Activated gamma-delta T cell treated with Interleukin-2 at 50 U/mL for 16 hours (primary cell): Measurements from ENCODE around the gene MXD1.

Experiments
- DNase-seq: peaks from one replicate; pipeline ENCODE4 v3.0.0-alpha.2; 2020

The MXD1 gene

DNA sequence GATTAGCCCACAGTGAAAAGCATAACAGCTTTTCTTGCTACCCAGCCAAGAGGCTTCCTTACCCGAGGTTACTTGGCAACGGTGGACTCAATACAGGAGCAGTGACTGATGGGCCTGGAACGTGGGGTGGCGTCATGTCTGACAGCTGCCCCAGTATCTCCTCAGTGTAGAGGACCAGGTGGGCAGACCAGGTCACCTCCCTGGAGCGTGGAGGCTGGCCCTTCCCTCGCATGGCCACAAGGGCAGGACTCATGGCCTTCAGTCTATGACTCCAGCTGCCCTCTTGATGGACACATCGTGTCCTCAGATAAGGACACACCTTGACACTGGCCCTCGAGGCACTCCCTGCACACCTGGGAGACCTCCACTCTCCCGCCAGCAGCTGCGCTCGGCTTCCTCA is 40.1 kb downstream of the MXD1 start:
- no peak for DNase-seq

- DNase-seq: no peak
Observed at GRCh38 chr2:69956475-69956979, 41.6 kb downstream of the MXD1 start.

DNA sequence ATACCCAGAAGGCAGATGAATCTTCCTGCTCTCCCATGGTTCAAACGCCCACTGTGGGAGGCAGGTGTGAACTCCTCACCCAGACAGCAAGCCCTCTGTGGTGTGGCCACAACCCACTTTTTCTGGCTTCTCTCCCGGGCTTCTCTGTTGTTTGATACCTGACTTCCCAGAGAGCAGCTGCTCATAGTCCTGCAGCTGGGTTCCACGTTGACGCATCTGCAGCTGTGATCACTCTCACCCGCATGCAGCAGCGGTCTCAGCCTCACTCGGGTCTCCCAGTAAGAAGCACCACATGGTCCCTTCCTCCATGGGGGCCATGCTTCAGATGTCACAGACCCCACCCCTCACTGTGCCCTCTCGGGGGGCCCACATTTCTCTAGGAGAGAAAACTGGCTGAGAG is 43.1 kb downstream of the MXD1 start:
- DNase-seq: no peak

GRCh38 chr2:69958480-69958879 is 43.6 kb downstream of the MXD1 start:
- DNase-seq: no peak

DNA sequence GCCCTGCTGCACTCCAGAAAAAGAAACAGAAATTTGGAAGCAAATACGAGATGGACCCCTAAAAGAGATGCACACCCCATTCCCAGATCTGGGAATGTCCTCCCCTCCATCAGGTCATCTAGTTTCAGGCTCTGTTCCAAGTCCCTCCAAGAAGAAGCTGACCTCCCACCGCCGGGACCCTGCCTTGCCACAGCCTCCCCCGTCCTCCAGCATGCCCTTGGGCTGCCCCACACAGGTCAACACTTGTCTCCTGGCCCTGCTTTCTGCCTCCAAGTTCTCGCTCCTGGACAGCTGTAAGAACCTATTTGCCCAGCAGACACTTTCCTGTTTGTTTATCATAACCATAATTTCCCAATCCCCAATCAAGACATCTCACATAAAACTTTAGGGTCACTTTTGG is 44.5 kb downstream of the MXD1 start:
- DNase-seq: no peak

- DNase-seq: no peak
Observed at GRCh38 chr2:69960821-69961220, 45.9 kb downstream of the MXD1 start.

GRCh38 chr2:69961496-69961895 is 46.6 kb downstream of the MXD1 start, which contains the start of gene ASPRV1:
Gene ASPRV1 (minus strand): TSS chr2:69961631. CDS start chr2:69961436, 195 bp downstream.
- DNase-seq: no peak

GRCh38 chr2:69962986-69963730 is 48.2 kb downstream of the MXD1 start:
- no peak for DNase-seq

DNA sequence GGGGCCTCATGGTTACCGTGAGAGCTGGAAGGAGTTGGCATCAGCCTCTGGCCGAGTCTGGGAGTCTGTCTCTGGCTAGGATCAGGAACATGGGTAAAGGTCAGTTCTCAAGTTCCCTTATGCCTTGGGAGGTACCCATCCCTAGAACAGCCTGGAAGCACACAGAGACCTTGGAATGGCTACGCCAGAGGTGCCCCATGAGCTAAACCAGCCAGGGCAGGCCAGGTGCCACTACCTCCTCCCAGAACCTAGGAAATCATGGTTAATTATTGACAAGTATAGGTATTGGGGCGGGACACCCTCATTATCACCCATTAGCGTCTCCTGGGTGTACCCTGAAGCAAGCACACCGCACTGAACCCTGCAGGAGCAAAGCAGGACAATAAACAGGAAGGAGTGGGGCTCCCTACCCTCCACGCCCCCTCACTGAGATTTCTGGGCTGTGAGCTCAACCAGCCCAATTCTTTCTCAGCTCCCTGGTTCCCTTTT is 49.5 kb downstream of the MXD1 start:
- DNase-seq: no peak

GRCh38 chr2:69965756-69966445 is 51.0 kb downstream of the MXD1 start:
- DNase-seq: no peak

- DNase-seq: no peak
Observed at GRCh38 chr2:69966496-69966895, 51.6 kb downstream of the MXD1 start.

- DNase-seq: no peak
Observed at GRCh38 chr2:69968609-69969008, 53.7 kb downstream of the MXD1 start.

- DNase-seq: no peak
Observed at GRCh38 chr2:69969126-69969983, 54.4 kb downstream of the MXD1 start.

- no peak for DNase-seq
Observed at GRCh38 chr2:69969991-69970390, 55.1 kb downstream of the MXD1 start.

GRCh38 chr2:69972822-69973221 is 57.9 kb downstream of the MXD1 start:
- no peak for DNase-seq

GRCh38 chr2:69973335-69973735 is 58.4 kb downstream of the MXD1 start:
- DNase-seq: no peak

DNA sequence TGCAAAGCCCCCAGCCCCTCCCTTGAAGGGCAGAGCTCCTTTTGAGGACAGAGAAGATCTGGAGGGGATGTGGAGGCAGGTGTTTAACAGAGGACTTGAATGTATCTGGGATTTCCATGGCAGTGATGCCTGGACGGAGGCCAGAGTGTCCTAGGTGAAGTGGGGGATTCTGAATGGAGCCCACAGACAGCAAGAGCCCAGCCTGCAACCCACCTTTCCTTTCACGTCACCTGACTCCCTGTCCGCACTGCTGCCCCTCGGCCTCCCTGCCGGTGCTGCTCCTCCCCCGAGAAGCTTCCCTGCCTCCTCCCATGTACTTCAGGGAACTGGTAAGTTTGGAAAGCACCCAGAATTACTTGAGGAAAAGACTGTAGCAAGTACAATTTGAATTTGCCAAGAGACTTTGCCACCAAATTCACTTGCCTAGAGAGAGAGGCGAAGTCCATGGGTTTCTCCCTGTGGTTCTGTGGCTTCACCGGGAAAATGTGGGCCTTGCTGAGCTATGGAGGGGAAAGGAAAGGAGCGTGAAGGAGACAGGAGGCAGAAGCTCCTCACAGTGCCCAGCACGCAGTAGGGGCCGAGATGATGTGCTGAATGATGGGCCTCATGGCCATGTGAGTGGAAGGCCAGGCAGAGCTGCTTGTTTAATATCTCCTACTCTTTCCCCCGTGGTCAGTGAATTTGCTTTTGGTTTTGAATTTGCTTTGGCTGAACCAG is 60.4 kb downstream of the MXD1 start:
- DNase-seq: no peak

GRCh38 chr2:69975853-69976462 is 61.0 kb downstream of the MXD1 start:
- no peak for DNase-seq

GRCh38 chr2:69977186-69977585 is 62.3 kb downstream of the MXD1 start:
- no peak for DNase-seq

DNA sequence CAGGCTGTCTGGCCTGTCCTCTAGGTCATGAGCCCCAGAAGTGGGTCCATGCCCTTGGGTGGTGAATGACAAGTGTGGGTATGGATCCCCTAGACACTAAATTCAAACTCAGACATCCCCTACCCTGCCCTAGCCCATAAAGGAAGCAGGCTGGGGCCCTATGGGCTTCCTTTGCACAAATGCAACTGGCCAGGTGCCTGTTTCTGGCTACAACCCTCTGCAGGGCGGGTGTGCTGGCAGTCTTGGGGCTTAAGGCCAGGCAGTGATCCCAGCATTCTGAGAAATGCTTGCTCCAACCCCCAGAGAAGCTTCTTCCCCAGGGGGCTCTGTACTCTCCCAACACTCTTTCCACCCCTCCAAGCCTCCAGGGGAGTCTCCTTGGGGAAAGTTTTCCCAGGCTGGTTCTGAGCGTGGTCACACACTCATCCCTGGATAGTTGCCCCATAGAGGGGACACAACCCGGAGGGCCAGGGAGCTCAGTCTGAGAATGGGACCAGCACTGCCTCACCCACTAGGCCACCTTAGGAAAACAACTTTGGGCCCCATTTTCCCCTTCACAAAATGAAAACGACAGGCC is 63.1 kb downstream of the MXD1 start:
- DNase-seq: no peak
